Erythroblast (primary cell): ENCODE results near the gene GLUL.

Experiments used
- GATA1 ChIP-seq: IDR thresholded peaks from 2 replicates; pipeline ENCODE4 v1.6.1; 2011; ENCODE audit warnings: low read depth, mild to moderate bottlenecking, control low read depth, low read length, moderate library complexity
- POLR2A ChIP-seq: IDR thresholded peaks from 2 replicates; pipeline ENCODE4 v1.6.1; 2011; ENCODE audit warnings: mild to moderate bottlenecking, low read length

DNA sequence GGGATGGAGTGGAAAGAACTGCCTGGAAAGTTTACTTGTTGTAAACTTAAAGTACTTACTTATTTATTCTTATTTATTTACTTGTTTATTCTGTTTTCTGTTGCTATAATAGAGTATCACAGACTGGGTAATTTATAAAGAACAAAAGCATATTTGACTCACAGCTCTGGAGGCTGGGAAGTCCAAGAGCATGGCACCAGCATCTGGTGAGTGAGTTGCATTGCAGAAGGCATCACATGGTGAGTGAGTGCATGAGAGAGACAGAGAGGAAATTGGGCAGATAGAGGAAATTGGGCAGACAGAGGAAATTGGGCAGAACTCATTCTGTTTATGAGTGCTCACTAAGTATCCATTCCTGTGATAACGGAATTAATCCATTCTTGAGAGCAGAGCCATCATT is 46.7 kb upstream of the GLUL start:
- TF ChIP-seq POLR2A (no peak), GATA1 (no peak)
